ENCODE measurements around the gene TBL1X.
A peak's percentile ranks its signal among the peaks of the same experiment; 100 is the strongest.
"Not testable (repeated sequence)": the region's sequence is repeated elsewhere in the genome, so short reads cannot be mapped to it uniquely, and the experiment has no call there.

TBL1X gene

DNA sequence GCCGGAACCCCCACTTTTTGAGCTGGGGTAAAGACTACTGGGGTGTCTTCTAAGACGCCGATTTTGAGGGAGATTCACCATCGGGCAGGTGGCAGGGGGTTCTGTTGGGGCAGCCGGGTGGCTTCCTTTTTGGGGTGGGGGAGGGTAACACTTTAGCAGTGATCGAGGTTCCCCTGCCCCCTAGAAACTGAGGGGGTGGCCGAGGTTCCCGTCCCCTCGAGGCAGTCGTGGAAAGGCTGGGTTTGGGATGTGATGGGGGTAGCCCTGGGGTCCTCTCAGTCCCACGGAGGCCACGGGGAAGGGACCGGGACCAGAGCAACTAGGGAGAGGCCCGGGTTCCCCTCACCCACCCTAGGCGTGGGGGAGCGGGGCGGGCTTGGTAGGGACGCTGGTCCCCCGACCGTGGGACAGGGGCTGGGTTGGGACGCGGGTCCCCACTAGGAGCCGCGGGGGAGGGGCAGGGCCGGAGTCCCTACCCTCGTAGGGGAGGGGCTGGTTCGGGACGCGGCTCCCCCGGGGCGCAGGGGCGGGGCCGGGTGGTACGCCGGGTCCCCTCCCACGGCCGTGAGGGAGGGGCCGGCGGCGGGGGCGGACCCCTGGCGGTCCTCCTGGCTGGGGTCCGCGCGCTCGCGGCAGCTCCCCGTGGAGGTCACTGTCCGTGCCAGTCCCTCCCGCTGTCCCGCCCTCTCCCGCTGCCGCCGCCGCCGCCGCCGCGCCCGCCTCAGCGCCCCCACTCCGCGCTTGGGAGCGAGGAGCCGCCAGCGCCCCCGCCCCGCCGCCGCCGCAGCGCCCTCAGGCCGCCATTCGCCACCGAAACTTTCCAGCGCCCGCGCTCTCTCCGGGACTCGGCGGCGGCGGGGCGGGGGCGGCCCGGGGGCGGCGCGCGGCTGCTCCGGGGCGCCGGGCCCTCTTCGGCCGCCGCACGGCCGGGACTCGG lies at the start of gene TBL1X:
Gene TBL1X, plus strand, starts transcription at position 624 of the 937 bp plus-strand sequence. CDS start 188,529 bp downstream, outside the sequence.
- DNase-seq: peak; percentile 28 to 43

DNA sequence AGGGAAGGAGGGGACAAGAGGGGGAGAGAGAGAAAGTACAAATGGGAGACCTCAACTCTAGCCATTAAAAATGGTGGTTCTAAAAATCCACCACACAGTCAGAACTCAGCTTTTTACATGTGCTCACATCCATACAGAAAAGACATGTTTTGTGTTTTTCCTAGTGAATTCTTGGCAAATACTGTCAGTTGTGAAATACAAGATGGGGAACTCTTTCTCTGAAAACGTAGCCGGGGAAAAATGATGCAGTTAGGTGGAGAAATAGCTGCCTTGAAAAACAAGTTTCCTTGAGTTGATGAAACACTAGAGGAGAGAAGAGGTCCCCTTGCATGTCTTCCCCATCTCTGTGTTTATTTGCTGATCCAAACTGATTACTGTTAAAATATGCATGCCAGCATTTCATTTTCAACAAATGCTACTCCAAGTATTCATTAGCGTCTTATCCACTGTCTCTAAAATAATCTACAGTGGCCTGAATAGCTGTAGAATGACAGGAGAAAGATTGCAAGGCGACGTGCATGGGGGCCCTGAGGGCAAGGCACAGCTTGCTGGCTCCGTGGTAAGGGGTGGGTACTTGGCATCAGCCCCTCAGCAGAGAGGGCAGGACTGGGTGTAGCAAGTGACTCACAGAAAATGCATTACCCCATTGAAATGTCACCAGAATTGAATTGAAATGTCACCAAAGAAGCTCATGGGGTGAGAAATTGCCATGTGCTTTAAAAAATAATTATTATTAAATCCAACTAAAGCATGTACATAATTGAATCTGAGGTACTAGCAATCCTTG lies 48.1 kb upstream of the TBL1X start:
- no peak for DNase-seq

DNA sequence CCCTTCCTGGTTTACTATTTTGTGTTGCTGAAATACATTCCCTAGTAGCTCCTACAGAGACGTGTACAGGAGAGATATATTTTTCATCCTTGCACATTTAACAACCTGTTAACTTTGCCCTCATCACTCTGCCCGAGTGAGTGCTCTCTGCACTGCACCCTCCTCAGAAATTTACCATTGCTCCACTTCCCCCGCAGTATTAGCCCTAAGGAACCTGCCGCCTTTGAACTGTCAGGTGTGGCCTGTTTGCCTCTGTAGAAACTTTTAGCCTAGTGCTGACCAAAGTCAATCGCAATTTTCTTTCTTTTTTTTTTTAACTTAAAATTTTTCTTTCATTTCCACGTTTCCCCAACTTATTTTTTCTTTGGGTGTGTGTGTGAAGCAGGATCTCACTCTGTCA lies 46.6 kb upstream of the TBL1X start:
- DNase-seq: no peak

DNA sequence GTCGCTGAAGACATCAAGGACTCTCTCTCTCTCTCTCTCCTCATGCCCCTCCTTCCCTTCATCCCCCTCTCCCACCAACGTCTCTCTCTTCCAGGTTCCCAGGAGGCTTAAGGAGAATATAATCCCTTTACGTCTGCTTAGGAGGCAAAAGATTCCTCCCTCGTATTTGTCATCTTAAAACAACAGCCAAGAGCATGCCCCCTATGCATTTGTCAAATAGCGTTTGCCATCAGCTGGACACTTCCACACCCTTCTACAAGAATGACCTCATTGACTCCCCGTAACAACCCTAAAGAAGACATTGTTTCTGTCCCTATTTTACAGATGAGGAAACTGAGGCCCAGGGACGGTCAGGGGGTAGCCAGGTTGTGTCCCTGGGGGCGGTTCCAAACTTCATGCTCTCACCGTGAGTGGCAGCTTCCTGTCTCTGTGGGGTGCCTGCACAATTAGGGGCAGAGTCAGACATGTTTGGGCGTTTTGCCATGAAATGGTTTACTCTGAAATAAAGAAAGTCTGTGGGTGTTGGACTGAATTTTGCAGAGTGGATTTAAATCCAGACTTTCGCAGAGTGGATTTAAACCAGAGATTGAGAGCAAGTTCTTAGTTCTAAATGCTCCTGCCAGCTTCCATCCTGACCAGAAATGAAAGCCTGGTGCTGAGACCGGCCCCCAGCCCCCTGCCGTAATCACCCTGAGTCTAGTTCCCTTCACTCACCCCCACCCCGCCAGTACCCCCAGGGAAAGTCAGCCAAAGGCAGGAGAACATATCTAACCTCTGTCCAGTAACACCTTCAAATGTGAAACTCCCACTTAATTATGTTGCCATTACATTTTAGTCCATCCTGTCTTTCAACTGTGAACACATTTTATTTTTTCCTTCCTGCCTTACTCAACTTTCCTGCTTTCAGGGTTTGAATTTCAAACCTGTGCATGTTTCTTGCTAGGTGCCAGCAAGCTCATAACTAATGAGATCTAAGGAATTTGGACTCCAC lies 44.3 kb upstream of the TBL1X start:
- DNase-seq: no peak

DNA sequence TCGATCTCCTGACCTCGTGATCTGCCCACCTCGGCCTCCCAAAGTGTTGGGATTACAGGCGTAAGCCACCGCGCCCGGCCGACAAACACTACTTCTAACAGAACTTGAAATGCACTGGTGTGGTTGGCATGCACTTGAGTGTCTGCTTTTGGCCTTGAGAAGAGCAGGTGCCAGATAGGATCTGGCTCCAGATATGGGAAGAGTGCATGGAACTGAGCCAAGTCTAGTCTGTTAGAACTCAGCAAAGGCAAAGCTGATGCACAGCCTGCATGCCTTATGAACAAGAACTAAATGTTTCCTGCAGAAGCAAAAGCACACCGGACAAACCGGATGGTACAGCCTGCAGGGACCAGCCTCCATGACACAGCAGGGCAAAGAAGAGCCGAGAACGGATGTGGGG lies 35.1 kb upstream of the TBL1X start:
- no peak for DNase-seq

DNA sequence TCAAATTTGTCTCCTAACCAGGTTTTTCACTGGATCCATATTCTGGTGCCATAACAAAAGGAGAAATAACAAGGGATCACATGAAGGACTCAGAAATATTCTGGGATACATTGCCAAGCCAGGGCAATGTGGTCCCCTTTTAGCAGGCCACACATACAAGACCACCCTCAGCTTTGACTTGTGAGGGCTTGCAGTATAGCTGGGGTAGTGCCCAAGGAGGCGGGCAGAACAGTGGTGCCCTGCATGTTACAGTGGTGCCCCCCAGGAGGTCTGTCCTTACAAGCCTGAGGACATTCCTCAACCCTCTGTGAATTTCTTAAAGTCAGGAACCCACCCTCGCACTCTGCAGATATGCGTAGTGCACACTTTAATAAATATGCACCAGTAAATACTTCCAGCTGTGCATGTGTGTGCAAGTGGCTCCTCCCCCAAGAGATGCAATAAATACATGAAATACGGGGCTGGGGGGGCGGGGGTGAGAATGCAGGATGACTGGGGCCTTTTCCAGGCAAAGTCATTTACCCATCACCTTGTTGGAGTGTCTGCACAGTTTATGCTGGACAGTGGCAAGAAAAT lies 34.4 kb upstream of the TBL1X start:
- no peak for DNase-seq

DNA sequence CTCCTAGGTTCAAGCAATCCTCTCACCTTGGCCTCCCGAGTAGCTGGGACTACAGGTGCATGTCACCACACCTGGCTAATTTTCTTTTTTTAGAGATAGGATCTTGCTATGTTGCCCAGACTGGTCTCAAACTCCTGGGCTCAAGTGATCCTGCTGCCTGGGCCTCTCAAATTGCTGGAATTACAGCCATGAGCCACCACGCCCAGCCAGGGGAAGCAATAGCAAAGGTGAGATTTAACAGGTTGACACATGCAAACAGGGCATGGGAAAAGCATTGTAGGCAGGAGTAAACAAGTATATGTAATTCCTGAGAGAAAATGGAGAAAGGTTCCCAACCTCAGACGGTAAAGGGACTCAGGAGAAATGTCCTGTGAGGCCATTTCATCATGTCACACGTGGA lies 33.6 kb upstream of the TBL1X start:
- no peak for DNase-seq

DNA sequence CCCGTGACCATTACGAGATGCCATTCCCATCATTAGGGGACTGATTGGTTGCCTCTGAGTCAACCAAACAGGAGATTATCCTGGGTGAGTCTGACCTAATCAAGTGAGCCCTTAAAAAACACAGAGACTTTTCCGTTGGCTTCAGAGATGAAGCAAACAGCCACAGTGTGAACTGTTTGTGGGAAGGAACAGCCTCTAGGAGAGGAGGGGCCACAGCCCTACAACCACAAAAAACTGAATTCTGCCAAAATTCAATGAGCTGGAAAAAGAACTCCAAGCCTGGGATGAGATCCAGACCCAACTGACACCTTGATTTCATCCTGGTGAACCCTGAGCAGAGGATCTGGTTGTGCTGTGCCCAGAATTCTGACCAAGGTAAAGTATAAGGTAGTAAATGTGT lies 31.3 kb upstream of the TBL1X start:
- no peak for DNase-seq

DNA sequence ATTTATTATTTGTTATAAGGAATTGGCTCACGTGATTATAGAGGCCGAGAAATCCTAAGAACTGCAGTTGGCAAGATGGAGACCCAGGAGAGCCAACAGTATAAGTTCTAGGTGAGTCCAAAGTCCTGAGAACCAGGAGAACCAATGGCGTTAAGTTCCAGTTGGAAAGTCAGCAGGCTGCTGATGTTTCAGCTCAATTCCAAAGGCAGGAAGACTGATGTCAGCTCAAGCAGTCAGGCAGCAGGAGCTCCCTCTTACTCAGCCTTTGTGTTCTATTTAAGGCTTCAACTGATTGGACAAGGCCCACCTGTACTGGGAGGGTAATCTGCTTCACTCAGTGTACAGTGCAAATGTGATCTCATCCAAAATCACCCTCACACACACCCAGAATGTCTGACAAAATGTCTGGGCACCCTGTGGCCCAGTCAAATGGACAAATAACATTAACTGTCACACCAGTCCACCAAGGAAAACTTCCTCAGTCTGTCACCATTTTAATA lies 30.8 kb upstream of the TBL1X start:
- no peak for DNase-seq

DNA sequence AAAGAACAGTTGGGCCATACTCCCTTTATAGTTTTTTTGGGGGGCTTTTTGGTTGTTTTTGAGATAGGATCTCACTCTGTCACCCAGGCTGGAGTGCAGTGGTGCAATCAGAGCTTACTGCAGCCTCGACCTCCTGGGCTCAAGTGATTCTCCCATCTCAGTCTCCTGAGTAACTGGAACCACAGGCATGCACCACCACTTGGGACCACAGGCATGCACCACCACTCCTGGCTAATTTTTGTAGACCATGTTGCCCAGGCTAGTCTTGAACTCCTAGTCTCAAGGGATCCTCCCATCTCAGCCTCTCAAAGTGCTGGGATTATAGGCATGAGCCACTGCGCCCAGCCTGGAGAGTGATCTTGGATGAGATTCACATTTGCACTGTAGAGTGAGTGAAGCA lies 29.8 kb upstream of the TBL1X start:
- DNase-seq: not testable (repeated sequence)

DNA sequence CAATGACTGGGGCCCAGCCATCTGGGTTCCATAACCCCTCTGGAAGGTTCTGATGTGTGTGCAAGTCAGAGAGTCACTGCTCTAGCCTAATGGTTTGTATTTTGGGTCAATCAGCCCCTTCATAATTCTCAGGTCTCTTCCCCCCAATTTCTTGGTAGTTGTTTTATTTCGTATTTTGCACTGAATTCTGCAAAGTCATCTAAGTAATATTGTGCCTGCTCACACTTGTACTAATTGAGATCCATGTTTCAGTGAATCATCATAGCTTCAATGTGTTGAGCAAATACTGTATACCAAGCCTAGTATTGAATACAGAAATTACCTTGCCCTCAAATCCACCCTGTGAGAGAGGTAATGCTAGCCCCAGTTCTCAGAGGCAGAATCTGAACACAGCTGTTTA lies 28.0 kb upstream of the TBL1X start:
- DNase-seq: no peak

DNA sequence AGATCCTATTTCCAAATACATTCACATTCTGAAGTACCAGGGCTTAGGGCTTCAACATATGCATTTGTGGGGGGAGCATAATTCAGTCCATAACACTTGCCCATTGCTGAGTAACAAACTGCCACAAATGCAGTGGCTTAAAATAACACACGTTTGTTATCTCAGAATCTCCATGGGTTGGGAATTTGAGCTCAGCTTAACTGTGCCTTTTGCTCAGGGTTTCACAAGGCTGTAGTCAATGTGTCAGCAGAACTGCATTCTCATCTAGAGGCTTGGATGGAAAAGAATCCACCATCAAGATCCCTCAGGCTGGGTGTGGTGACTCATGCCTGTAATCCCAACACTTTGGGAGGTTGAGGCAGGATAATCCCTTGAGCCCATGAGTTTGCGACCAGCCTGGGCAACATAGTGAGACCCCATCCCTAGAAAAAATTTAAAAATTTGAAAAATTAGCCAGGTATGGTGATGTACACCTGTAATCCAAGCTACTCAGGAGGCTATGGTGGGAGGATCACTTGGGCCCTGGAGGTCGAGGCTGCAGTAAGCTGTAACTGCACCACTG lies 25.8 kb upstream of the TBL1X start:
- DNase-seq: no peak

DNA sequence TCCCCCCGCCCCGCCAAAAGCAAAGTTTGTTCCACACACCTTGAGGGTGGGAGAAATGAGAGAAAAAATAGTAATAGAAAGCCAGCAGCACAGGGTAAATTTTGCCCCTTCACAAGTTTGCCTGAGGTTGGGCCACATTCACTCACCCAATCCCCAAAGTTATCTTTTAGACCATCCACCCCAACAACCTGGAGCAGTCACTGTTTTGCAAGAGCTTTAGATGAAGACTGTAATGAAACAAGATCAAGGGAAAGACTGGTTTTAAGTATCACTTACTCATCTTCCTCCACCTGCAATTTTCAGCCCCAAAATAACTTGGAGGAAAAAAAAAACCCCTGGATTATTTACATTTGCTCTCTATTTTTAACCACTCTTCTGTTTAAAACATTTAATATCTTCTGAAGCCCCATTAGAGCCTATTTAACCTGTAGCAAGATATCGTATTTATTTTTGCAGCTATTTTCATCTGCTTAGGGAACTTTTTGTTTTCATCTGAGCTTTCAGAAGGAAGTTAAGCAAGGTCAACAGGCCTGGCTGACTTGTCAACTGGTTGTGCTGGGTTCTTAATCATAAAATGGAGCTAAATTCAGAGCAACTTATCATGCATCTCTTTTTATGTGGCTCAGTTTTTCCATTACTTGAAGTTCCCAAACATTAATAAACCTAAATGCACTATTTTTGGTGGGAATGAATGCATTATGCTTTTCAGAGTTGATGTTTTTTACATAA lies 24.6 kb upstream of the TBL1X start:
- DNase-seq: no peak

DNA sequence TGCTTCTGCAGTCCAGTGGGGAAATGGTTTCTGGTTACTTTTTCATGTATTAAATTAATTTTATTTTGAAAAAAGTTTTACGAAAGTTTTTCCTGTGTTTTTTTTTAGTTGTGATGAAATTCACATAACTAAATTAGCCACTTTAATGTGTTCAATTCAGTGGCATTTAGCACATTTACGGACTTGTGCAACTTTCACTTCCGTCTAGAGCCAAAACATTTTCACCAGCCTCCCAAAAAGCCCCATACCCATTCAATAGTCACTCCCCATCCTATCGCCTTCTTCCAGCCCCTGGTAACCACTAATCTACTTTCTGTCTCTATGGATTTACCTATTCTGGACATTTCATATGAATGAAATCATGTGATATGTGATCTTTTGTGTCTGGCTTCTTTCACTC lies 22.8 kb upstream of the TBL1X start:
- no peak for DNase-seq

DNA sequence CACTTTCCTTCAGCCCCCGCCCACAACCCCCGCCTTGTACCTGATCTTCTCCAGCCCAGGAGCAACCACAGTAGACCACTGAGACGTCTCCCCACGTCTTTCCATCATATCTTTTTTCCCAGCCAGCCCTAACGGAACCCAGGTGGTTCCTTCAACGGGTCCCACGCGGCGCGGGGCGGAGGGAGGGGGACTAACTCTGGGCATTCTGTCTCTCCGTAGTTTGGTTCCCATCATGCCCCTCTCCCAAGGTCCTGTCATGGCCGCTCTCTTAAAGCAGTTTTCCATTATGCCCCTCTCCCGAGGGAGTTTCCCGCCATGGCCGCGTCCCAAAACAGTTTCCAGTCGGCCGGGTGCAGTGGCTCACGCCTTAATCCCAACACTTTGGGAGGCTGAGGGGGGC lies 21.5 kb upstream of the TBL1X start:
- DNase-seq: no peak

DNA sequence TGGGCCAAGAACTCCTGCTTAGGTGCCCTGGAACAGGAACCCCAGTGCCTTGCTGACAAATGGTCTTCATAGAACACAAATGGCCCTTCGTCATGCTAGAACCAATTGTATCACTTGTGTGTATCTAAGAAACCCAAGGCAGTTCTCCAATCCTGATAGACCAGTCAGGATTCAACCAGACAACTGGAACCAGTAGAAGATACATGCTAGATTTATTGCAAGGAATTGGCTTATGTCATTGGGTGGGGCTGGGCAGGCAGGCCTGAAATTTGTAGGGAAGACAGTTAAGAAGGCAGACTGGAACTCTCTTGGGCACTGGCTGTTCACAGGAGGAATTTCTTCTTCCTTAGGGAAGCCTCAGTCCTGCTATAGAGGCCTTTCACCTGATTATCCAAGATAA lies 17.0 kb upstream of the TBL1X start:
- DNase-seq: no peak

DNA sequence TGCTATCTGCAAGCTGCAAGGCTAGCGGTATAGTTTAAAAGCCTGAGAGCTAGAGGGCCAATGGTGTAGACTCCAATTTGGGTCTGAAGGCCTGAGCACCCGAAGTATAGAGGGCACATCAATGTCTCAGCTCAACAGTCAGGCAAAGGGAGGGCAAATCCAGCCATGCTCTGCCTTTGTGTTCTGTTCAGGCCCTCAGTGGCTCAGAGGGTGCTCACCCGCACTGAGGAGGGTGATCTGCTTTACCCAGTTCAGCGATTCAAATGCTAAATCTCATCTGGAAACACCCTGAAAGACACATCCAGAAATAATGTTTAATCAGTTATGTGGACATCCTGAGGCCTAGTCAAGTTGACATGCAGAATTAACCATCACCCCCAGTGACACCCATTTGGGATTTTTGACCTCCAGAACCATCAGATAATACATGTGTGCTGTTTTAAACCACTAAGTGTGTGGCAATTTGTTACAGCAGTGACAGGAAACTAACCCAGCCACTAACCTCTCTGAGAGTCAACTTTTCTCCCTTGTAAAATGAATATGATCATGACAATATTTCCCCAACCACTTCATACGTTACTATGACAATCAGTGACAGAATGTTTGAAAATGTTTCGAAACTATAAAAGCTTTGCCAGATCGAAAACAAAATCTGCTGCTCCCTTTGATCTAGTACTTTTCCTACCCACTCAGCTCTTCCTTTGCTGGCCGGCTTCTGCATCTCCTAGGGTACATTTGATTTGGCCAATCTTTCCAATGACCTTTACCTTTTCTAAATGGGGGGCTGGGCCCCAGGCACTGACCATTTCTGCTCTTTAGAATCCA lies 8.4 kb upstream of the TBL1X start:
- no peak for DNase-seq

DNA sequence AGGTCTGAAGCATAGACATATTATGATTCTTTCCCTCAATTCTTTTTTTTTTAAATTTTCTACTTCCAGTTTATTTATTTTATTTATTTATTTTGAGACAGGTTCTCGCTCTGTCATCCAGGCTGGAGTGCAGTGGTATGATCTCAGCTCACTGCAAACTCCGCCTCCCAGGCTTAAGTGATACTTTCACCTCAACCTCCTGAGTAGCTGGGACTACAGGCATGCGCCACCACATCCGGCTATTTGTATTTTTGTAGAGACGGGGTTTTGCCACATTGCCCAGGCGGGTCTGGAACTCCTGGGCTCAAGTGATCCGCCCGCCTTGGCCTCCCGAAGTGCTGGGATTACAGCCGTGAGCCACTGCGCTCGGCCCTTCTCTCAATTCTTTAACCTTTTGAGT lies 6.8 kb upstream of the TBL1X start:
- not testable (repeated sequence) for DNase-seq

DNA sequence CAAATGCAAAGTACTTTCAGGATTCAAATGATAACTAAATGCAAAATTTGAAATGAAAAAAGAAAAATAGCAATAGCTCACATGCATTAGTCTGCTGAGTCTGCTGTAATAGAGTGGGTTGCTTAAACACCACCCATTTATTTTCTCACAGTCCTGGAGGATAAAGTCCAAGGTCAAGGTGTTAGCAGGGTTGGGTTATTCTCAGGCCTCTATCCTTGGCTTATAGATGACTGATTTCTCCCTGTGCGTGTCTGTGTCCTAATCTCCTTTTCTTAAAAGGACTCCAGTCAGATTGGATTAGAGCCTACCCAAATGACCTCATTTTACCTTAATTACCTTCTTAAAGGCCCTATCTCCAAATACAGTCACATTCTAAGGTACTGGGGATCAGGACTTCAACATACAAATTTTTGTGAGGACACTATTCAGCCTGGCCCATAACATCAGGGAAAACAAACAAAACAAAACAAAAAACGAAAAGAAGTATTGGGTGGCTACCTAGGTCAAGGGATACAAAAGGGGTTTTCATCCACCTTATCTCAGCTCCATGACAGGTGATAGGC lies 6.3 kb upstream of the TBL1X start:
- DNase-seq: no peak

DNA sequence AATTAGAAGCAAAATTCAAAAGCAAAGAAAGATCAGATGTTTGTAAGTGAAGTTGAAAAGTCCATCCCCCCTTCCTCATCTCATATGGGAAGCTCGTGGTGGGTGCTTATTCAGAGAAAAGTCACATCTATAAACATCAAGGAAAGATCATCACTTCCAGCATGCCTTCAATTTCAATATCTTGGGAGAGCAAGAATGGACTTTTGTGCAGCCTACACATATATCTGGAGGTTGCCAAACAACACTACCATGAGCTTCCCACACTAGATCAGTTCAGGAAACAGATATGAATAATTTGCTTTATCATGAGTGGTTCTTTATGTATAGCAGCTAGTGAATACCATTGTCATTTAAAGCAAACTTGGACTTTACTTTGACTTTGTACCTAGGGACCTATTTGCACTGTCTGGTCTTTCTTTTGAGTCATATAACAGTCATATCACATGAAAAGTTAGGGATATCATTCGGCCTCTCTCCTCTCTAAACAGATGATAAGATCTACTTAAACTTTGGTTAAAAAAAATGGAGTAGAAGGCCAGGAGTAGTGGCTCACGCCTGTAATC lies 5.6 kb upstream of the TBL1X start:
- DNase-seq: no peak
